GM21528 (cell line): Measurements from ENCODE around the gene PROX1.

ENCODE experiments used
- ATAC-seq: cut with Tn5 transposase; IDR thresholded peaks from one replicate; pipeline ENCODE4 v1.9.1; 2021; ENCODE audit warnings: mild to moderate bottlenecking, moderate library complexity; ENCODE audit not compliant: unreplicated experiment, low FRiP score

PROX1 gene

GRCh38 chr1:213997038-213997771 is 9.4 kb downstream of the PROX1 start:
- ATAC-seq: no peak

DNA sequence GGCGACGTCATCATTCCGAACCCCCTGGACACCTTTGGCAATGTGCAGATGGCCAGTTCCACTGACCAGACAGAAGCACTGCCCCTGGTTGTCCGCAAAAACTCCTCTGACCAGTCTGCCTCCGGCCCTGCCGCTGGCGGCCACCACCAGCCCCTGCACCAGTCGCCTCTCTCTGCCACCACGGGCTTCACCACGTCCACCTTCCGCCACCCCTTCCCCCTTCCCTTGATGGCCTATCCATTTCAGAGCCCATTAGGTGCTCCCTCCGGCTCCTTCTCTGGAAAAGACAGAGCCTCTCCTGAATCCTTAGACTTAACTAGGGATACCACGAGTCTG is 10.0 kb downstream of the PROX1 start:
- no peak for ATAC-seq

DNA sequence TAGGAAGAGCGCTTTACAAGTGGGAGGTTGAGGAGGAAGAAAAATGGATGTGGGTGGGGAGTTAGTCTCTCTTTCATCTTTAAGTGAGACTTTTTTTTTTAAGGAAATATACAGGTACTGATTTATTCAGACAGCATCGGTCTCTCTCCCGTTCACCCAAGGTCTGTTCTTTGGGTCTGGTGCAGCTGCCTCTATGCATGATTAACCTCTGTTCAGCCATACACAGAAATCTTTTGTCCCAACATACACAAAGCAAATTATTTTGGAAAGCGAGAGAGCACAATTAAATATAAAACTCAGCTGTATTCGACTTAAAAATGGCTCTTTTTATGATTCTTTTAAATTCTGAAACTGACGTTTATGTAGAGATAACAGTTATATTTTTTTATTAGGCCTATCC is 11.0 kb downstream of the PROX1 start:
- ATAC-seq: no peak

GRCh38 chr1:213999732-214000131 is 12.0 kb downstream of the PROX1 start:
- ATAC-seq: no peak

GRCh38 chr1:214002060-214002459 is 14.3 kb downstream of the PROX1 start:
- ATAC-seq: no peak

- no peak for ATAC-seq
Observed at GRCh38 chr1:214002472-214002871, 14.7 kb downstream of the PROX1 start.

GRCh38 chr1:214003233-214003632 is 15.5 kb downstream of the PROX1 start:
- no peak for ATAC-seq

- ATAC-seq: no peak
Observed at GRCh38 chr1:214004014-214004413, 16.2 kb downstream of the PROX1 start.

GRCh38 chr1:214004795-214005194 is 17.0 kb downstream of the PROX1 start:
- ATAC-seq: no peak

DNA sequence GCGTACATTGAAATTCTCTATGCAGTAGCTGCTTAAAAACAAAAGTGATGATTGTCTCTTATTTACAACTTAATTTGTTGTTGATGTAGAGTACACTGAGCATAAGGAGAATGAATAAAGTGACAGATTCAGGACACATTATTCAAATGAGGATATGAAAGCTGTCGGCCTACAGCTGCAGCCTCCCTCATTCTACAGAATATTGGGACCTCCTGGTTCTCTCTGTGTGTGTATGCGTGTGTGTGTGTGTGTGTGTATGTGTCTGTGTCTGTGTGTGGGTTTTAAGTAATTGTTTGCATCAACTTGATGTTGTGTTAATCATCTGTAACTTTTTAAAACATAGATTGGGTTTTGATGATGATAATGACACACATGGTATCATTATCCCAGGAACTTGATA is 17.9 kb downstream of the PROX1 start:
- ATAC-seq: no peak

DNA sequence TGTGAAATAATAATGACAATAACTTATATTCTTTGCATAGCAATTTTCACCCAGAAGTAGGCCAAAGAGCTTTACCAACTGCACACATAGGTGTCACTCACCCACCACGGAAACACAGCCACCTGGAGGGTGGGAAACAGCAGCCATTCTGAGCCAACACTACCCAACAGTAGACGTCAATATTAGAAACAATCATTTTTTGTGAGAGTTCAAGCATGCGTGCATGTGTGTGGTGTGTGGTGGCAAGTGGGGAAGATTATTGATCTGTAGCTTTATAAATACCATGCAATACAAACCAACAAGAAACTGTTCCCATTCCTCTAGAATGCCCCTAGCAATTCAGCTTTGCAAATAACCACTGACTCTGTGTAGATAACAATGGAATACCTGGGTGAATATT is 19.1 kb downstream of the PROX1 start:
- ATAC-seq: no peak

DNA sequence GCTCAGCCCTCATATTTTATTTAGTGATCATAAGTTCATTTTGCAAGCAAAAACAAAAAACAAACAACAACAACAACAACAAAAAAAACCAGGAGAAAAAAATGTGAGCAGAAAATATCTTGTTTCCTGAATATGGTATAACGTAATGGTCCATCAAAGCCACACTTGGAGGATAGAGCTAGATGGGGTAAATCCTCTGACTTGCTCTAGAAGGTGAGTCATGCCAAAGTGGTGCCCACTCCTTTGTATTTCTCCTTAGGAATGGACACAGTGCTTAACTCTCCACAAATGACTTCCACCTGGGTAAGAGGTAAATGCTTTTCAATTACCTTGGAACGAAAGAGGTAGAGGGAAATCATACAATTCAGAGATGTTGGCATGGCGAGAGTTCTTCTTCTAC is 20.6 kb downstream of the PROX1 start:
- no peak for ATAC-seq

GRCh38 chr1:214008791-214009422 is 21.1 kb downstream of the PROX1 start:
- ATAC-seq: no peak

DNA sequence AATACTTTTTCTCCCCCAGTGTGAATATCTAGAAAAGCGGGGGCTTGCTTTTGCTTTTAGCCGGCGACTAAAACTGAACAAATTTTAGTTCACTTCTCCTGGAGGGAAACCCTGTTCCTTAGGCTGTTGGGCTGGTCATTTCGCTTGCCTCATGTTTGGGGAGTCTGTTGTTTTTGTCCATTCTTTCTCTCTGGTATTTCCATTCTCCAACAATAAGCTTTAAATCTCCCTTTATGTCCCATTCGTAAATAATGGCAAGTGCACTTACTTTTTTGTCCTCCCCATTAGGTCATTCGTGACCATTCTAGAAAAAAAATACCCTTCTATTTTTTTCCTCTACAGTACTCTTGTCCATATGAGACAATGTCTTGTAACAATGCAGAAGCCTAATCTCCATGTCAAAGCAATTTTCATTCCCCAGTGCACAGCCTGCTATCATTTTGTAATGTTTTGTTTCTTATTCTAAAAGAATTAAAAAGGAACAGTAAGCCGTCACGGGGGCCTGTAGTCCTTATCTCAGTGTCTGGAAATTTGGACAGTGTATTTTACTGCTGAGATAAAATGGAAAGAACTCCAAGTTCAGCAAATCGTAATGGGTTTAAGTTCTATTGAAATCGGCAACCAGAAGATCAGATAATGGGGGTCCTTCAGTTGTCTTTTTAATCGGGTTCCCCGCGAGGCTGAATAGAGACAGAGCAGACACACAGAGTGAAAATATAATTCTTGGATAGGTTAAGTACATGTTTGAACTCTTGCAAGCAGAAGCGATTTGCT is 21.8 kb downstream of the PROX1 start:
- no peak for ATAC-seq

GRCh38 chr1:214010197-214010573 is 22.4 kb downstream of the PROX1 start:
- no peak for ATAC-seq

GRCh38 chr1:214010717-214011116 is 22.9 kb downstream of the PROX1 start:
- ATAC-seq: no peak

- no peak for ATAC-seq
Observed at GRCh38 chr1:214012418-214012817, 24.6 kb downstream of the PROX1 start.

- ATAC-seq: no peak
Observed at GRCh38 chr1:214013614-214014377, 26.0 kb downstream of the PROX1 start.

DNA sequence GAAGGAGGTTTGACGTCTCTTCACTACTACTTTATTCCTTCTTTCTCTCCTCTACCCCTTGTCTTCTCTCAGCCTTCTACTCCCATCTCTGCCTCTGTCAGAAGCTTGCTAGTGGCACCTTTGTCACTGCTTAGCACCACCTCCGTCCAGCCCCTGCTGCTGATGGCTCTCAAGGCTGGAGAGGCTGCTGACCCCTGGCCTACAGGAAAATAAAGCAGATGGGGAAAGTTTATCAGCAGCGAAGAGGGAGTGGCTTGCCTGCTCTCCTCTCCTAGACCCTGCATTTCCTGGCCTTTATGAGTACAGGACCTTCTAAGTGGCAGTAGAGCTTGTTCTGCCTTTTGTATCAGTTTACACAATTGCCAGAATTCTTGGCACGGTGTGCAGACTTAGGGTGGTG is 27.0 kb downstream of the PROX1 start:
- no peak for ATAC-seq

GRCh38 chr1:214017191-214017982 is 29.6 kb downstream of the PROX1 start:
- ATAC-seq: no peak
